Esophagus squamous epithelium (tissue), 5 donors: ENCODE results near the gene SEMA3F. TPM values are rescaled to one million over a fixed set of nuclear protein-coding genes. Genes with fewer than 3 reads are reported as not detected.

Source experiments
- DNase-seq: peaks from one replicate; lab custom pipeline; 2025; lab: John Stamatoyannopoulos, UW
- H3K27ac ChIP-seq, 4 donors: fragments of 200-600 bp; sonication (generic); one replicate each; pipeline ENCODE4 v1.5.1; 2016 to 2019; ENCODE audit warnings: mild to moderate bottlenecking in 1 of 4
- H3K27me3 ChIP-seq, 4 donors: fragments of 200-600 bp; sonication (generic); 1 replicate in 3 of 4; 2 replicates in 1 of 4; pipeline versions ENCODE4 v1.5.1 to v1.6.0; 2017 to 2021; ENCODE audit warnings: antibody characterized with exemption in 1 of 4
- H3K36me3 ChIP-seq, 3 donors: fragments of 200-600 bp; sonication (generic); one replicate each; pipeline ENCODE4 v1.5.1; 2016 to 2019
- H3K4me1 ChIP-seq, 3 donors: fragments of 200-600 bp; sonication (generic); one replicate each; pipeline ENCODE4 v1.5.1; 2017 to 2019
- H3K4me3 ChIP-seq, 4 donors: fragments of 200-600 bp; sonication (generic); 1 replicate in 3 of 4; 2 replicates in 1 of 4; pipeline ENCODE4 v1.5.1; 2016 to 2019; ENCODE audit warnings: mild to moderate bottlenecking in 2 of 4, moderate library complexity in 1 of 4
- H3K9me3 ChIP-seq, 3 donors: fragments of 200-600 bp; sonication (generic); one replicate each; pipeline ENCODE4 v1.5.1; 2016 to 2019
- POLR2A ChIP-seq, 4 donors: fragments of 450-650 bp; IDR thresholded peaks; one replicate each; pipeline ENCODE4 v1.6.1; 2017; ENCODE audit warnings: antibody characterized with exemption in 4 of 4, mild to moderate bottlenecking in 4 of 4, moderate library complexity in 3 of 4
- WGBS, 2 donors: methylation state at CpG; one replicate each; pipeline ENCODE4 v1.1.5; 2018; 5-methylcytosine and 5-hydroxymethylcytosine counted together
- intact Hi-C: fragments of 100-400 bp; cut with DNase I; formaldehyde crosslinking; loops from one replicate; pipeline ENCODE4 v1.15.0; 2022
- total RNA-seq, 4 donors: library from RNA; depleted of rRNA; stranded (reverse); fragments of >200 nt; gene quantifications; one replicate each; pipeline ENCODE4 v1.1.0, GENCODE V29; 2016
- TF ChIP-seq, protein P1 (sequence below), 6 experiments: fragments of 450-650 bp in 4 of 6; fragments of 200-600 bp in 2 of 6; sonication (generic) in 2 of 6; IDR thresholded peaks; one replicate each; pipeline ENCODE4 v1.5.1; 2016 to 2019; ENCODE audit warnings: antibody characterized with exemption in 6 of 6, mild to moderate bottlenecking in 4 of 6, moderate library complexity in 4 of 6
- donor health status: DM: yes; HTN: yes; CAD: no.

Gene SEMA3F
- total RNA-seq, 4 donors from 2014 or later, result 56.8 to 146 (median 109) TPM

DNA sequence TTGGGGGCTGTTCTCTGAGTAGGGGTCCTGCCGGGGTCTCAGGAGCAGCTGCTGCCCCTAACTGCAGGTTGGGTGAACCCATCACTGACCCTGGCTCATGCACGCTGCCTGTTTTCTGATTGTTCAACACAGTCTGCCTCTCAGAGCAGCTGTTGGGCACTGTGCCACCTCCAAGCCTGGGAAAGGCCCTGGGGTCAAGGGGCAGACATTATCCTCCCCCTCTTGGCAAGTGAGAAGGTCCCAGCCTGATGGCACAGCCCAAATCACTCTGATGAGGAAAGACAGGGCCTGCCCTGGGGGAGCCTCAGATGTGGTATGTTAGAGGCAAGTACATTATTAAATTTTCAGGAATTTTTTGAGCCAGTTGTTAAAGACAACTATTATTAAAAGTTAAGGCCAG is 22.2 kb downstream of the SEMA3F start:
- Histone ChIP-seq H3K4me1 (peaks cover 7 to 39% (median 8%) of the 10 kb centered on the region in 3 donors), H3K9me3 (no peaks in the 10 kb centered on the region), H3K36me3 (peaks cover 31 to 91% (median 37%) of the 10 kb centered on the region in 3 donors), H3K4me3 (no peak overlapping the region), H3K27ac (no peak overlapping the region), H3K27me3 (no peaks in the 10 kb centered on the region)
- no peak for TF ChIP-seq POLR2A (IDR thresholded peaks at IDR 0.05)
- TF ChIP-seq, protein P1, sequence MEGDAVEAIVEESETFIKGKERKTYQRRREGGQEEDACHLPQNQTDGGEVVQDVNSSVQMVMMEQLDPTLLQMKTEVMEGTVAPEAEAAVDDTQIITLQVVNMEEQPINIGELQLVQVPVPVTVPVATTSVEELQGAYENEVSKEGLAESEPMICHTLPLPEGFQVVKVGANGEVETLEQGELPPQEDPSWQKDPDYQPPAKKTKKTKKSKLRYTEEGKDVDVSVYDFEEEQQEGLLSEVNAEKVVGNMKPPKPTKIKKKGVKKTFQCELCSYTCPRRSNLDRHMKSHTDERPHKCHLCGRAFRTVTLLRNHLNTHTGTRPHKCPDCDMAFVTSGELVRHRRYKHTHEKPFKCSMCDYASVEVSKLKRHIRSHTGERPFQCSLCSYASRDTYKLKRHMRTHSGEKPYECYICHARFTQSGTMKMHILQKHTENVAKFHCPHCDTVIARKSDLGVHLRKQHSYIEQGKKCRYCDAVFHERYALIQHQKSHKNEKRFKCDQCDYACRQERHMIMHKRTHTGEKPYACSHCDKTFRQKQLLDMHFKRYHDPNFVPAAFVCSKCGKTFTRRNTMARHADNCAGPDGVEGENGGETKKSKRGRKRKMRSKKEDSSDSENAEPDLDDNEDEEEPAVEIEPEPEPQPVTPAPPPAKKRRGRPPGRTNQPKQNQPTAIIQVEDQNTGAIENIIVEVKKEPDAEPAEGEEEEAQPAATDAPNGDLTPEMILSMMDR (IDR thresholded peaks at IDR 0.05), result no peak
- WGBS, 2 donors, result 100% methylated on average over 1 of the region's 2 CpGs; no CpG with 5 or more reads in 1 of the 2 donors
- intact Hi-C loops, result no loop called here
- DNase-seq, result no peak

DNA sequence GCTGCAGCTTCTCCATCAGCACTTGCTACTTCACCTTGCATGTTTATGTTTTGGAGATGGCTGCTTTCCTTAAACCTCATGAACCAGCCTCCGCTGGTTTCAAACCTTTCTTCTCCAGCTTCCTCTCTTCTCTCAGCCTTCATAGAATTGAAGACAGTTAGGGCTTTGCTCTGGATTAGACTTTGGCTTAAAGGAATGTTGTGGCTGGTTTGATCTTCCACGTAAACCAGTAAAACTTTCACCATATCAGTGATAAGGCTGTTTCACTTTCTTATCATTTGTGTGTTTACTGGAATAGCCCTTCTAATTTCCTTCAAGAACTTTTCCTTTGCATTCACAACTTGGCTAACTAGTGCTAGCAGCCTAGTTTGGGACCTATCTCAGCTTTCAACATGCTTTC is 24.6 kb downstream of the SEMA3F start:
- WGBS, 2 donors, result 61 to 72% methylated on average over 2 of the region's 2 CpGs
- H3K36me3 ChIP-seq, result peaks cover 22 to 100% (median 29%) of the 10 kb centered on the region in 3 donors
- peaks cover 0 to 38% (median 14%) of the 10 kb centered on the region in 3 donors for H3K4me1 ChIP-seq

DNA sequence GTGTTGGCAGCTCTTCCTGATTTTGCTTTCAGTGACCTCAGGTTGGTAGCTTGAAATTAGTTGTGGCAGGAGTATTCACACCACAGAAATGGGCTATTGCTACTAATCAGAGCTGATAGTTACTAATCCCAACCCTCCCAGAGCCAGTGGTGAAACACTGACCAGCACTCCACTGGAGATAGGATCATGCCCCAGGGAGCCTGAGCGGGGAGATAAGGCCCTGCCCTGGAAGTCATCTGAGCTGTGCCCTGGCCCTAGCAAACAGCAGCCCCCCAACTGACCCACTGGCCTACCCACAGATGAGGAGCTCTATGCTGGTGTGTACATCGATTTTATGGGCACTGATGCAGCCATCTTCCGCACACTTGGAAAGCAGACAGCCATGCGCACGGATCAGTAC is 26.9 kb downstream of the SEMA3F start:
- DNase-seq, result no peak
- H3K27me3 ChIP-seq, result no peaks in the 10 kb centered on the region
- H3K4me3 ChIP-seq, result no peak overlapping the region
- 89 to 100% methylated on average over 2 to 5 of the region's 5 CpGs for WGBS, 2 donors
- intact Hi-C loops, result no loop called here
- peaks cover 19 to 100% (median 25%) of the 10 kb centered on the region in 3 donors for H3K36me3 ChIP-seq
- H3K4me1 ChIP-seq, result peaks cover 0 to 37% (median 14%) of the 10 kb centered on the region in 3 donors
- TF ChIP-seq, protein P1 (IDR thresholded peaks at IDR 0.05), result no peak
- no peak for TF ChIP-seq POLR2A (IDR thresholded peaks at IDR 0.05)
- H3K9me3 ChIP-seq, result no peaks in the 10 kb centered on the region
- H3K27ac ChIP-seq, result peak overlapping the region in 1 of 4 donors; percentile 13

More for the DNA sequence above, 24.6 kb downstream of the SEMA3F start:
- TF ChIP-seq, protein P1 (IDR thresholded peaks at IDR 0.05), result no peak
- TF ChIP-seq POLR2A (IDR thresholded peaks at IDR 0.05), result no peak
- no peaks in the 10 kb centered on the region for H3K27me3 ChIP-seq
- no peak overlapping the region for H3K27ac ChIP-seq
- DNase-seq, result no peak
- intact Hi-C loops, result no loop called here
- no peaks in the 10 kb centered on the region for H3K9me3 ChIP-seq
- H3K4me3 ChIP-seq, result no peak overlapping the region

DNA sequence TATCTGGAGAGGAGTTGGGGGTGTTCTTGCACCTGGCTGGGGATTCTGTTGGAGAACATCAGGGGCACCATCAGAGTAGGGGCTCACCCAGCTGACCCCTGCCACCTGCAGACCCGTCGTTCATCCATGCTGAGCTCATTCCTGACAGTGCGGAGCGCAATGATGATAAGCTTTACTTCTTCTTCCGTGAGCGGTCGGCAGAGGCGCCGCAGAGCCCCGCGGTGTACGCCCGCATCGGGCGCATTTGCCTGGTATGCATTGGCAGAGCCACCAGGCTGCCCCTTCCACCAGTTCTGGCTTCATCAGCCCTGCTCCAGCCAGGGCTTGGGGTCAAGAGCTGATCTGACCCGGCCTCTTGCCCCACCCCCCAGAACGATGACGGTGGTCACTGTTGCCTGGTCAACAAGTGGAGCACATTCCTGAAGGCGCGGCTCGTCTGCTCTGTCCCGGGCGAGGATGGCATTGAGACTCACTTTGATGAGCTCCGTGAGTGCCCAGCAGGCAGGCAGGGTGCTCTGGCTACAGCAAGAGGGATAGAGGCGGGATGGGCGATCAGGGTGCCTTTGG is 27.5 kb downstream of the SEMA3F start:
- no peak for DNase-seq
- H3K27ac ChIP-seq, result peak overlapping the region in 2 of 4 donors; percentile 58 to 64
- TF ChIP-seq, protein P1 (IDR thresholded peaks at IDR 0.05), result no peak
- no peak for TF ChIP-seq POLR2A (IDR thresholded peaks at IDR 0.05)
- no peaks in the 10 kb centered on the region for H3K9me3 ChIP-seq
- H3K36me3 ChIP-seq, result peaks cover 19 to 100% (median 21%) of the 10 kb centered on the region in 3 donors
- WGBS, 2 donors, result 90 to 97% methylated on average over 13 to 14 of the region's 26 CpGs
- no peaks in the 10 kb centered on the region for H3K27me3 ChIP-seq
- H3K4me3 ChIP-seq, result no peak overlapping the region
- peaks cover 0 to 36% (median 10%) of the 10 kb centered on the region in 3 donors for H3K4me1 ChIP-seq
- intact Hi-C loops, result no loop called here

DNA sequence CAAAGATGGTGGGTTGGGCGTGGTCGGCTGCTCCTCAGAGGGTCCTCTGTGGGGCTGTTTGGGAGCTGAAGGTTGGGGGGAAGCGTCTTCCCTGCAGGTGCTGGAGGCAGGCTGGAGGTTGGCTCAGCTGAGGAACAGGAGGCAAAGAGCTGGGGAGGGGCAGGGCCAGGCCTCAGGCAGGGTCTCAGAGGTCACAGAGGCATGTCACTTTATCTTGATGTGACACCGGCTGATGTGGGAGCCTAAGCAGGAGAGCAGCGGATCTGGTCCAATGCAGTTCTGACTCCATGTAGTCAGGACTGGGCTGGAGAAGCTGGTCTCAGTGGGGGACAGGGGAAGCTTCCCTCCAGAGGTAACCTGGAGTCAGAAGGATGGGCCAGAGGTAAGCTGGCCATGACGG is 28.6 kb downstream of the SEMA3F start:
- Histone ChIP-seq H3K4me1 (peaks cover 3 to 45% (median 15%) of the 10 kb centered on the region in 3 donors), H3K27ac (peak overlapping the region; percentile 3 to 64 (median 54)), H3K9me3 (no peaks in the 10 kb centered on the region), H3K27me3 (no peaks in the 10 kb centered on the region), H3K36me3 (peaks cover 19 to 100% (median 30%) of the 10 kb centered on the region in 3 donors), H3K4me3 (no peak overlapping the region)
- no peak for DNase-seq
- TF ChIP-seq POLR2A (IDR thresholded peaks at IDR 0.05), result no peak
- TF ChIP-seq, protein P1 (IDR thresholded peaks at IDR 0.05), result no peak
- WGBS, 2 donors, result 68 to 80% methylated on average over 1 to 2 of the region's 6 CpGs
- intact Hi-C loops, result no loop called here
